ENCODE data around the gene TIMMDC1. TPM values are rescaled to one million over a fixed set of nuclear protein-coding genes. Genes with fewer than 3 reads are reported as not detected.

Gene TIMMDC1
- total RNA-seq, 4 donors from 2014 or later = 57.9 to 104 (median 75.7) TPM

- Histone ChIP-seq H3K4me1 (peaks cover 0 to 5% (median 0%) of the 10 kb centered on the region in 4 donors), H3K9me3 (no peaks in the 10 kb centered on the region), H3K27ac (no peak overlapping the region), H3K27me3 (no peaks in the 10 kb centered on the region), H3K36me3 (peaks cover 0 to 78% (median 0%) of the 10 kb centered on the region in 3 donors), H3K4me3 (no peak overlapping the region)
- no peak for DNase-seq (ENCODE audit: low spot score in 2 of 2)
- TF ChIP-seq POLR2A (IDR thresholded peaks at IDR 0.05) (no peak), CTCF (IDR thresholded peaks at IDR 0.05) (no peak), EP300 (IDR thresholded peaks at IDR 0.05) (no peak)
- WGBS, 2 donors = 83 to 89% methylated on average over 4 of the region's 4 CpGs
Measured at GRCh38 chr3:119506631-119507030, 8.3 kb downstream of the TIMMDC1 start.

GRCh38 chr3:119507404-119507803 lies 9.1 kb downstream of the TIMMDC1 start:
- DNase-seq (ENCODE audit: low spot score in 2 of 2) = no peak
- Histone ChIP-seq H3K36me3 (peaks cover 0 to 83% (median 0%) of the 10 kb centered on the region in 3 donors), H3K9me3 (no peaks in the 10 kb centered on the region), H3K27ac (no peak overlapping the region), H3K4me1 (no peaks in the 10 kb centered on the region), H3K27me3 (no peaks in the 10 kb centered on the region), H3K4me3 (no peak overlapping the region)
- TF ChIP-seq CTCF (IDR thresholded peaks at IDR 0.05) (no peak), POLR2A (IDR thresholded peaks at IDR 0.05) (no peak), EP300 (IDR thresholded peaks at IDR 0.05) (no peak)
- 97 to 100% methylated on average over 2 of the region's 2 CpGs for WGBS, 2 donors

- WGBS, 2 donors = 80 to 81% methylated on average over 1 of the region's 1 CpG
- H3K4me3 ChIP-seq = no peak overlapping the region
- H3K36me3 ChIP-seq = peaks cover 0 to 88% (median 0%) of the 10 kb centered on the region in 3 donors
- no peak for DNase-seq (ENCODE audit: low spot score in 2 of 2)
- no peak overlapping the region for H3K27ac ChIP-seq
- H3K27me3 ChIP-seq = no peaks in the 10 kb centered on the region
- no peaks in the 10 kb centered on the region for H3K9me3 ChIP-seq
- no peak for TF ChIP-seq EP300 (IDR thresholded peaks at IDR 0.05)
- no peak for TF ChIP-seq CTCF (IDR thresholded peaks at IDR 0.05)
- H3K4me1 ChIP-seq = no peaks in the 10 kb centered on the region
Measured at GRCh38 chr3:119508172-119508845, 10.0 kb downstream of the TIMMDC1 start.

- Histone ChIP-seq H3K9me3 (no peaks in the 10 kb centered on the region), H3K4me3 (no peak overlapping the region), H3K27me3 (no peaks in the 10 kb centered on the region), H3K36me3 (peaks cover 0 to 89% (median 5%) of the 10 kb centered on the region in 3 donors), H3K4me1 (no peaks in the 10 kb centered on the region), H3K27ac (no peak overlapping the region)
- TF ChIP-seq POLR2A (IDR thresholded peaks at IDR 0.05) (no peak), EP300 (IDR thresholded peaks at IDR 0.05) (no peak), CTCF (IDR thresholded peaks at IDR 0.05) (no peak)
- DNase-seq (ENCODE audit: low spot score in 2 of 2) = no peak
Measured at GRCh38 chr3:119510690-119511089, 12.3 kb downstream of the TIMMDC1 start.

- Histone ChIP-seq H3K36me3 (peaks cover 3 to 92% (median 15%) of the 10 kb centered on the region in 3 donors), H3K27ac (no peak overlapping the region), H3K4me3 (no peak overlapping the region), H3K4me1 (no peaks in the 10 kb centered on the region), H3K9me3 (no peaks in the 10 kb centered on the region), H3K27me3 (no peaks in the 10 kb centered on the region)
- TF ChIP-seq POLR2A (IDR thresholded peaks at IDR 0.05) (no peak), CTCF (IDR thresholded peaks at IDR 0.05) (no peak), EP300 (IDR thresholded peaks at IDR 0.05) (no peak)
- WGBS, 2 donors = 97 to 100% methylated on average over 2 of the region's 2 CpGs
- DNase-seq (ENCODE audit: low spot score in 2 of 2) = no peak
Measured at GRCh38 chr3:119514637-119515036, 16.3 kb downstream of the TIMMDC1 start.
